Inflammatory macrophage treated with lipopolysaccharide for 4 hours (primary cell): ENCODE measurements around the gene RAI14.
"Not testable (repeated sequence)": the region's sequence is repeated elsewhere in the genome, so short reads cannot be mapped to it uniquely, and the experiment has no call there.

ENCODE experiments used
- DNase-seq: peaks from one replicate; pipeline ENCODE4 v3.0.0-alpha.2; 2020

The RAI14 gene

DNA sequence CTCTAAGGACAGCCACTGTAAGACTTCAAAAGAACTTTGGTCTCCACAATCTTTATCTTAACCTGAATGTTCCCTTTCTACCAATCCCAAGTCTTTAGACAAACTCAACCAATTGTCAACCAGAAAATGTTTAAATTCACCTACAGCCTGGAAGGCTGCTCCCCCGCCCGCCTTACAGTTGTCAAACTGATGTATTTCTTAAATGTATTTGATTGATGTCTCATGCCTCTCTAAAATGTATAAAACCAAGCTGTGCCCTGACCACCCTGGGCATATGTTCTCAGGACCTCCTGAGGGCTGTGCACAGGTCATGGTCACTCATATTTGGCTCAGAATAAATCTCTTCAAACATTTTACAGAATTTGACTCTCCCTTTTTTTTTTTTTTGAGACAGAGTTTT, 45.3 kb downstream of the RAI14 start:
- DNase-seq = not testable (repeated sequence)

DNA sequence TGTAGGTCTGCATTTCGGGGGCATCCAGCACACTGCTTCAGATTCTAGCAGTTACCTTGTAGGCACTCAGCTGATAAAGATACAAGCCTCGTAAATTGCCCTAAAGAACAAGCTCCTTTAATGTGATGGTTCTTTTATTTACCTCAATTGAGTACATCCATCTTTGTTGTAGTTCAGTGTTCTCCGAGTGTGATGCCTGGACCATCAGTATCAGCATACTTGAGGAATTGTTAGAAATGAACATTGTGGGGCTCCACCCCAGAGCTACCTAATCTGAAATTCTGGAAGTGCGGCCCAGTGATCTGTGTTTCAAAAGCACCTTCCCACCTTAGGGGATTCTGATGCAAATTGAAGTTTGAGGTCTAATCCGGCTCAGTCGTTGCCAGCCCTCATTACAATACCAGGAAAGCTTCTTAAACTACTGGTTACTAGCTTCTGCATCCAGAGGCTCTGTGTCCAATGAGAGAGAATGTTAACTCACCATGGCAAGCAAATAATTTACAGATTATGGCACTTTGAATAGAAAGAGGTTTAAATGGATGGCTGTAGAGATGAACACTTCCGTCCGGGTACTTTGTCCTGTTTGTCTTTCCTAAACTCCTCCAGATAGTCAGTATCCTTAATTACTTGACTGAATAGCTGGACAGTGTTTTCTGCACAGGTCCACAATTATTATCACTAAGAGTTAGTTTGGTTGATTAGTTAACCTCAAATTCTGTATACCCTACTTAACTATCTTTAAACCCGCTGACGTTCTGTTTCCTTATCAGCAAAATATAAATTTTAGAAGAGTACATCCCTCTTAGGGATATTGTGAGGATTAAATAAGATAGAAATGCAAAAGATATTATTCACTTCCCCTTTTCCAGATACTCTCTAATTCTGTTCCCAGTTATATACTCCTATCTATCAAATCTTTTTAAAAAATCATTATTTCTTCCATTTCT, 47.9 kb downstream of the RAI14 start:
- DNase-seq = no peak

DNA sequence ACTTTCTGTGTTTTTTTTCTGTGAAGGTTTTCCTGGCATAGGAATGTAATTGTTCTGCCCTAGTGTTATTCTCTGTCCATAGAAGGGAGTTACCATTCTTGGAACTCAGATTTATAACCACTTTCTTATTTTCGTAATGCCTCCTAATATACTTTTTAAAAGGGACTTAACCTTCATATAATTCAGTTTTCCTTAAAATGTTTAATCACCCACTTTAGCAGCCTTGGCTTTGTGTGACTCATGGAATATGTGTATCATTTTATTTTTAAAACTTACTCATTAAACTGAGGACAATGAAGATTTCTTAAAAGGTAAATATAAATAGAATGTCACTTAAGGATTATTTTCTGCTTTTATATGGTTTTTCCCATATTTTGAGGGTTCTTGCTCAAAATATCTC, 50.0 kb downstream of the RAI14 start:
- DNase-seq = no peak

DNA sequence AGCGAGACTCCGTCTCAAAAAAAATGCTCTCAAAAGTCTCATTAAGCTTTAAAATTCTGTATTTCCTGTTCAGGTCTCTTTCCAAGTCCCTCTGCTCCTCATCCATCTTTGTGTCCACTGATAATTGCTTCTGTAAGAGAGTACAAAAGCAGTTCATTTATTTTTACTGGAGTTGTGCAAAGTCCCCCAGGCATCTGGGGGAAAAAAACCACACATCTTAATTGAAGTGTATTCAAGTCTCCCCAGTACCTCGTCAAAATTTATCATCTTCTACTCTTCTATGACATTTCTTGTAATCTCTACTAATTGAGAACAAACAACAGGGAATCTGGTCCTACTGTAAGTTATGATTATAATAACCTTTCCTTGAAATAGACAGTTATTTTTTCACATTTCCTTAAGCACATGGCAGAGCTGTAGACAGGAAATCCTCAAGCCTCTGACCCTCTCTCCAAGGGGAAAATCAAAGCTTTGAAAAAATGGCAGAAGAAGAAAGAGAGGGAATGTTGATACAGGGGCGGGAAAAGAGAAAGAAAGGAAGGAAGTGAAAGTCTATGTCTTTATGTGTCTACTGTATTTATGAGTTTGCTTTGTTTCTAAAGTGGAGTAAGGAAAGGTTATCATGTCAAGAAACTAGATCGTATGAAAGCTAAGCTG, 51.5 kb downstream of the RAI14 start:
- DNase-seq = no peak

DNA sequence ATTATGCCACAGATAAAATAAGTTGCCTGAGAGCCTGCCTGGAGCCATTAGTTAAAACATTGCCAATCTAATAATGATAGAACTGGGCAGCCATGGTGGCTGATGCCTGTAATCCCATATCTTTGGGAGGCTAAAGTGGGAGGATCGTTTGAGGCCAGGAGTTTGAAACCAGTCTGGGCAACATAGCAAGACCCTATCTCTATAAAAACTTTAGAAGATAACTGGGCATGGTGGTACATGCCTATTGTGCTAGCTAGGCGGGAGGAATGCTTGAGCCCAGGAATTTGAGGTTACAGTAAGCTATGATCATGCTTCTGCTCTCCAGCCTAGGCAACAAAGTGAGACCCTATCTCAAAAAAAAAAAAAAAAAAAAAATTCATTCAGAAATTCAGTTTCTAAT, 52.6 kb downstream of the RAI14 start:
- DNase-seq = no peak

DNA sequence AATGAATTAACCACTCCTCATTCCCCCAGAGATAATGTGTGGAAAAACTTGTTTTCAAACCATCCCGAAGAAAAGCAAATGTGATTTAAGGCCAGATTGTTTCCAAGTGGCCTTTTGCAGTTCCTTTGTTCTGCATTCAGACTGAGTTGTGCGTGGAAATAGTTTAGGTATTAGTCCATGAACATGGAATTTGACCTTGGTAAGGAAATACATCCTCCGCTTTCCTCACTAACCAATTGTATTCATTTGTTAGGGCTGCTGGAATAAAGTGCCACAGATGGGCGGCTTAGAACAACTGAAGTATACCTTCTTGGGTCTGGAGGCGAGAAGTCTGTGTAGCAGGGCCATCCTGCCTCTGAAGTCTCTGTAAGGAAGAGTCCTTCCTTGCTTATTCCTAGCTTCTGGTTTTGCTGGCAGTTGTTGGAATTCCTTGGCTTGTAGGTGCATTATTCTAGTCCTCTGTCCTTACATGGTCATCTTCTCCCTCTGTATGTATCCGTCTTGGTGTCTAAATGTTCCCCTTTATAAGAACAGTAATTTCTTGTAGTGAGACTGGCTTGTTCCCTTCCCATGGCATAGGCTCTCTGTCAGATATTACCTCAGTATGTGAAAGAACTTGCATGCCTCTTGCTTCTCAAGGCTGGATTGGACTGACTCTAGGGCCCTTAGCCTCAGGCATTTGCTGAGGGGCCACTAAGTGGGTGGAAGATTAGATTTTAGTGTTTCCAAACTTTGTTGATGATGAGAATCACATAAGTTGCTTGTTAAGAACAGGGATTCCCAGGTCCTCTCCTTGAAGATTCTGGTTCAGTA, 53.9 kb downstream of the RAI14 start:
- DNase-seq = no peak

DNA sequence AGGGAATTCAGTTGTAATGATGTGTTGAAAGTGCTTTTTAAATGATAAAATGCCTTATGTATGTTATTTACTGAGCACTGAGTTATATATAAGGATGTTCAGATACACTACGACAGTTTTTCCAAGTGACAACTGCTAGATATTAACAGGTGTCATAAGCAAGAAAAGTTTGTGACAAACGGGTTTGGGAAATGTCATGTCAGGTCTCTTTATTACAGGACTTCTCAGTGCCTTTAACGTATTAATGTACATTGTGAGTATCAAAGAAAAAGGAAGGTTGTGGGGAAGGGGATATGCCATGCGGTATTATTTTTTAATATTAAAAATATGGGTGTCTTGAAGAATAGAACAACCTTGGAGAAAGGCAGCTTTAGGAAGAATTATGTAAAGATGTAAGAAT, 56.4 kb downstream of the RAI14 start:
- DNase-seq = no peak

DNA sequence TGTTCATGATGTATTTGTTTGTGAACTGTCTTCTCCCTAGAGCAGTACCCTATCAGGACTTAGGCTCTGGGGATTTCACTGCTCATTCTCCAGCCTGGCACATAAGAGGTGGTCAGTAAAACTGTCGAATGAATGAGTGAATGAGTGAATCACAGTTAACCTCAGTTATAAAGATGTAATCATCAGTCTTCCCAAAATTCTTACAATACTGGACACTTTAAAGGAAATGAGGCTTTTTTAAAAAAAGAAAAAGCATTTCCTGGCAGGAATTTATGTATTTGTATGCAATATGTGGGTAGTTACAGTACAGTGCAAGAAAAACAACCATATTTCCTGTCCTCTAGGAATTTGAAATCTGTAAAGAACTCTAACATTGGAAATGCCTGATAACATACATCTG, 59.6 kb downstream of the RAI14 start:
- no peak for DNase-seq

DNA sequence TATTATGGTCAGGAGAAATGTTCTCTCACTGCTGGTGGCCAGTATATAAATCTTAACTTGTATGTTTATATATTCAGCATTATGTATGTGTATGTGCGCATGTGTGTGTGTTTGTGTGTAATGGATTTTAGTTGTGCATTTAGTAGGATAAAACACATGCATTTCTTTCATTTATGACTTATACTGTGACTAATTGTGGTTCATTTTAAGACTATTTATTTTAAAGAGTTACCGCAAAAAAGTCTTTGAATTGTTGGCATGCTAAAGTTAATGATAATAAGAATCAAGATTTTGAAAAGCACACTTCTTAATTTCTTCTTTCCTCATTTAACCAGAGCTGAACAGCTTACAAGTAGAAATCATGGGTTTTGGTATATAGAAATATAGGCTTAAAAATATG, 60.9 kb downstream of the RAI14 start:
- DNase-seq = no peak

DNA sequence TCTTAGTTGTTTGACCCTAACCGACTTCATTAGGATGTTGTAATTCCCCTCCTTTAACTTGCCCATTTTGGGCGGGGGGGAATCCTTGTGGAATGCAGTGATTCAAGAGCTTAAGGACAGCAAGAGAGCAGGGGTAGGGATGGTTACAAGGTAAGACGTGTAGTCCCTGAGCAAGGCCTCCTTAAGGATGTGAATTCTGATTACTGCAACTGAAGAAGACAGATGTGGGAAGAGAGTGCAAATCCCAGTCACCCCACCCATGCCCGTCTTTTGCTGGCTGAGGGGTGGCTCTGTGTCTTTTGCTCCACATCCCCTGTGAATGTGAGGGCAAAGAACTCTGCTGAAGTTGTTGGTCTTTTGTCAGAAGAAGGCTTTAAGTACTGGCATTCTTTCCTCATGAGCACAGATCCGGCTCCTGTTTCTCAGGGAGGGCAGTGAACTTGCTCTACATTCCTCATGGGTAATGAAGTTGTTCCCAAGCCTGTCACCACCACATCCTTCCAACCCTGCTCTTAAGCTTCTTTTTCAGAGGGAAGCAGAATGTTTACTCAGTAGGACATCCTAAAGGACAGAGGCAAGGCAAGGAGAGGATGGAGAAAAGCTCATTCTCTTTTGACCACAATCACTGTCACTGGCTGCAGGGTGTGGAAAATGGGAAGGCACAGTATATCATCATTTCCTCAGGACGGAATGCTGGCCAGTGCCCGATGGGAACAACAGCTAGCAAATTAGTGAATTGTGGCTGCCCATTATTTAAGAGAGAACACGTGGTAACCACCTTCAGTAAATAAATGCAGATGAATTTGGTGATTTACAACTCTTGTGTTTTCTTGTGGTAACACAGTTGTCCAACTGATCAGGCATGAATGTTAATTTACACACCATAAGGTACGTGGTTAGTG, 61.5 kb downstream of the RAI14 start:
- no peak for DNase-seq

DNA sequence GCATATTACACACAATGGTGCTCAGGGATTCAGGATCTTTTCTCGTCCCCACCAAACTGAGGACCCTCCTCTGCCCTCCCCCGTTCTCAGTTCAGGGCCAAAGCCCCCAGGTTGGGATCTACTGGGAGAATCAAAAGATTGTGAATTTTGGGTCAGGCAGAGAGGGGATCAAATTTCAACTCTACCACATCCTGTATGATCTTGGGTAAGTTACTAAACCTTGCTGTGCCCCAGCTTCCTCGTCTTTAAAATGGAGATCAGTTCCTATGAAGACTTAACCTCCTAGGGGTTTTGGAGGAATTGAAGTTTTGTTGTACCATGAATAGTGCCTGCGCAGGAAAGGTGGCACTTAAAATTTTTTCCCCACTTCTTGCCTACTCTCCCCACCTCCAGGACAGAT, 62.4 kb downstream of the RAI14 start:
- DNase-seq = no peak

DNA sequence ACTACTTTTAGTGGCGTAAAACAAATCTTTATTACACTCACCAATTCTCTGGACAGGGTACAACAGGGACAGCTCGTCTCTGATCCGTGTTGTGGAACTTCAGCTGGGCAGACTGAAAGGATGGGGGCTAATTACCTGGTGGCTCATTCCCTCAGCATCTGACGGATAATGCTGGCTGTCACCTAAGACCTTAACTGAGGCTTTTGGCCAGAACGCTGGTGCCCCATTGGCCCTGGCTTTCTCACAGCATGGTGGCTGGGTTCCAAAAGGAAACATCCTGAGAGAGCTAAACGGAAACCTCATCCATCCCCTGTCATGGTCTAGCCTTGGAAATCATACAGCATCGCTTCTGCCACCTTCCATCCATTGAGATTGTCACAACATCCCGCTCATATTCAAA, 62.9 kb downstream of the RAI14 start:
- DNase-seq = no peak

DNA sequence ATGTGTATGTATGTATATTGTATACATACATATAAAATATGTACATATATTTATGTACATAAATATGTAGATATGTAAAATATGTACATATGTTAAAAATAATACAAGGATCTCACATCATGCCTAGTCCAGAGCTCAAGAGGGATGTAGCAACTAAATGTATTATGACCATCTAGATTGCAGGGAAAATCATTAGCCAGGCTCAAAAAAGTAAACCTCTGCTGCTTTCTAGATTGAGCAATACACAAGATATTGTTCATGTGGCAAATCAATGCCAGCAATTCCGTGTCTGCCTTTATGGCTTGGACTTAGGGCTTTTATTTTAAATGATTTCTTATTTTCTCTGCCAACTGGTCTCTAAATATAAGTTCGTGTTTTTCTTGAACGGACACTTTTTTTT, 65.2 kb downstream of the RAI14 start:
- DNase-seq = no peak

DNA sequence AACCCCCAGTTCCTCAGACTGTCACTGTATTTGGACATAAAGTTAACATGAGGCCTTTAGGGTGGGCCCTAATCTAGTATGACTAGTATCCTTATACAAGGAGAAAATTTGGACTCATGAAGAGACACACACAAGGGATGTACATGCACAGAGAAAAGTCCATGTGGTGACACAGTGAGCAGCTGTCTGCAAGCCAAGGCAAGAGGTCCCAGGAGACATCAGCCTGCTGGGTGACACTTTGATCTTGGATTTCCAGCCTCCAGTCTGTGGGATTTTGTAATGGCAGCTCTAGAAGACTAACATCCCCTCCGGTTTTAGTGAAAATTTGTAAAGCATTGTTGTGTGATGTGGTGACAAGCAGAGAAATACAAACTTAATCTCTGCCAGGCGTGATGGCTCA, 66.1 kb downstream of the RAI14 start:
- no peak for DNase-seq

DNA sequence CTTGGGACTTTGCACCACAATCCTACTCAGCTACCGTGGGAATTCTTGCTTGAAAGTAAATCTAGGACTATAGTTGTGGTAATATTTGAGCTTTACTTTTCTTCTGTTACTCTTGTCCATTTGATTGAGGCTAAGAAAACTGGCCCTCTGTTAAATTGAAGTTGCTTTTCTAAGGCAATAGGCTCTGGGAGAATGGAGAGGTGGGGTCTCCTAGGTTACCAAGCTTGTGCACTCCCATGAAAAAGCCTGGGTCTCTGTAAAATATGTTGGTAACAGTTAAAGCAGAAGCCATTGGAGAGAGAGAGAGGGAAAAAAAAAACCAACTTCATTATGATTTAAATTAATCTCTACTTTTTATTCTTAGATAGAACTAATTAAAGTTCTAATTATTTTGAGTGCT, 68.6 kb downstream of the RAI14 start:
- no peak for DNase-seq

DNA sequence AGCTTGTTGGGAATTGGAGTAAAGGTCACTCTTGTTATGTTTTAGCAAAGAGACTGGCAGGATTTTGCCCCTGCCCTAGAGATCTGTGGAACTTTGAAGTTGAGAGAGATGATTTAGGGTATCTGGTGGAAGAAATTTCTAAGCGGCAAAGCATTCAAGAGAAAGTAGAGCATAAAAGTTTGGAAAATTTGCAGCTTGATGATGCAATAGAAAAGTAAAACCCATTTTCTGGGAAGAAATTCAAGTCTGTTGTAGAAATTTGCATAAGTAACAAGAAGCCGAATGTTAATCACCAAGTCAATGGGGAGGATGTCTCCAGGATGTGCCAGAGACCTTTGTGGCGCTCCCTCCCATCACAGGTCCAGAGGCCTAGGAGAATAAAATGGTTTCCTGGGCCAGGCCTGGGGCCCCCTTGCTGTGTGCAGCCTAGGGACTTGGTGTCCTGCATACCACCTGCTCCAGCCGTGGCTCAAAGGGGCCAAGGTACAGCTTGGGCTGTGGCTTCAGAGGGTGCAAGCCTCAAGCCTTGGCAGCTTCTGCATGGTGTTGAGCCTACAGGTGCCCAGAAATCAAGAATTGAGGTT, 71.1 kb downstream of the RAI14 start:
- not testable (repeated sequence) for DNase-seq

DNA sequence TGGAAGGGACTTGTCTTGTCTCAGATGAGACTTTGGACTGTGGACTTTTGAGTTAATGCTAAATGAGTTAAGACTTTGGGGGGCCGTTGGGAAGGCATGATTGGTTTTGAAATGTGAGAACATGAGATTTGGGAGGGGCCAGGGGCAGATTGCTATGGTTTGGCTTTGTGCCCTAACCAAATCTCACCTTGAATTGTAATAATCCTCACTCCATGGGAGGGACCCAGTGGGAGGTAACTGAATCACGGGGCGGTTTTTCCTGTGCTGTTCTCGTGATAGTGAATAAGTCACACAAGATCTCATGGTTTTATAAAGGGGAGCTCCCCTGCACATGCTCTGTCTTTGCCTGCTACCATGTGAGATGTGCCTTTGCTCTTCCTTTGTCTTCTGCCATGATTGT, 72.1 kb downstream of the RAI14 start:
- DNase-seq = no peak

DNA sequence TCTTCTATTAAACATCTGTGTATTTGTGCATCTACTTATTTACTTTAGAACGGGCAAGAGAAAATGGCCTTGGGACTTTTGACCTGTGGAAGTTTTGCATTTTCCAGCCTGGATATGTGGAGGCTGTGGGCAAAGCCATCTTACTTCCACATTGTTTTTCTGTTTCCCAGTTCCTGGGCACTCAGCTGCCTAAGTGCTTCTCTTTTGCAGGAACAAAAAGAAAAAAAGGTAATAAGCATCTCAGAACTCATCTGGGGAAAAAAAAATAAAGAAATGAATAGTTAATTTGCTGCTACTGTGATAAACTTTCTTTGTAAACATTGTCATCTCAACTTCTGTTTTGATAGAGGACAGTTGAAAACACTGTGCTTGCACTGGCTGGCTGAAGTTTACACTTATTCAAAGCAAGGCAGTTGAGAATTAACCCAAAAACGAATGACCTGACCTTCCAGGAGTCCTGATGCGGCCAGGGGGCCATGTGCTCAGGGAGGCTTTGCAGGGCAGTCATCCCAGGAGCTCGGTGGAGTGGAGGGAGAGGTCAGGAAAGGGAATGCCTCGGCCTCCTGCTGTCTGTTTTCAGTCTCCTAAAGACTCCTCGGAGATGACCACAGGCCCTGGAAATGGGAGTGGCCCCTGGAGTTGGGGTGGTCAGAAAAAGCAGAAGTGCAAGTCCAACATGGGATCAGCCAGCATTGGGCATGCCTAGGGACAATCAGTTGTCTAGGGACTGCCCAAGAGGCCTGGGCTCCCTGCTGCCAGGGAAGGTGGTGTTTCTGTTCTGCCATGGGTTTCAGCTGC, 75.5 kb downstream of the RAI14 start:
- DNase-seq = no peak

DNA sequence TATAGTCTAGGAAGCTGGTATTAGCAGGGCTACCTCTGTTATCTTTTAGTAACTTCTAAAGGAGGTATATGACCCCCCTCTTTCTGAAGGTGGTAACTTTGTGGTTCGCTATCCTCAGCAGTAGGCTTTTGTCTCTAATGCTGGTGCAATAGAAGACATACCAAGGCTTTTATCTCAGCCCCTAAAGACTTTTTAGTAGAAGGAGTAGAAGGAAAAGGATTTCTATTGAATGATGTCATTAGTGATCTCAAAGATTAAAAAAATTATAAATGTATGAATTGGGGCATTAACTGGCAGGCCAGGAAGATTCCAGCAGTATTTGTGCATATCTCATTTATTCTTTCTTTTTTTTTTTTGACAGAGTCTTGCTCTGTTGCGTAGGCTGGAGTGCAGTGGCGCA, 78.2 kb downstream of the RAI14 start:
- DNase-seq = no peak

DNA sequence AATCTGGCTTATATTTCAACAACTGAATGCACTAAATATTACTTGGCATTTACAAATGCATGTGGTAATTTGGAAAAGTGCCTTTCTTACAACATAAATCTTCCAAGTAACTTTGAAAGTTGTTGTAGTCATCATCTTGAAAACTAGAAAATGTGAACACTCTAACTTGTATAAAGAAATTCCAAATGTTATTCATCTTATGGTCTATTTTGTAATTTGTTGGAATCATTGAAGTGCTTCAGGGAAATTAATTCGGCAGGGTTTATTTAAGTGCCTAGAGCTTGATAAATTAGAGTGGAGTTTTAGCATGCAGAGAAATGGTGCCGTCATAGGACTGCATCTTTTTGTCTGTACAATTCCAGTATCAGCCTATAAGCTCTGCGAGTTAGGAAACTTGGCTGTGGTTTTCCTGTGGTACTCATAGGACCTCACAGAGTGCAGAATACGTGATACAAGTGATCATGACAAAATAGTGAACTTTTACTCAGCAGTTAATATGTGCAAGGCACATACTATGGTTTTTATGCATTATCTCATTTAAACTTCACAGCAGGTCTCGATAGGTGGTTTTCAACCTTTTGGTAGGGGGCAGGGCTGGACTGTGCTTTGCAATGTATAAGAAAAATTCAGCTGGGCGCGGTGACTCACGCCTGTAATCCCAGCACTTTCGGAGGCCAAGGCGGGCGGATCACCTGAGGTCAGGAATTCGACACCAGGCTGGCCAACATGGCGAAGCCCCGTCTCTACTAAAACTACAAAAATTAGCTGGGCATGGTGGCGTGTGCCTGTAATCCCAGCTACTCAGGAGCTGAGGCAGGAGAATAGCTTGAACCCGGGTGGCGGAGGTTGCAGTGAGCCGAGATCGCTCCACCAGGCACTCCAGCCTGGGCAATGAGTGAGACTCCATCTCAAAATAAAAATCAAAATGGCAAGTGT, 79.6 kb downstream of the RAI14 start:
- peak; percentile 10 for DNase-seq
